Measurements from ENCODE around the gene GNAO1. TPM values are rescaled to one million over a fixed set of nuclear protein-coding genes. Genes with fewer than 3 reads are reported as not detected.

The GNAO1 gene
- total RNA-seq, 4 donors from 2014 or later, result 0.67 to 4.0 (median 2.2) TPM

DNA sequence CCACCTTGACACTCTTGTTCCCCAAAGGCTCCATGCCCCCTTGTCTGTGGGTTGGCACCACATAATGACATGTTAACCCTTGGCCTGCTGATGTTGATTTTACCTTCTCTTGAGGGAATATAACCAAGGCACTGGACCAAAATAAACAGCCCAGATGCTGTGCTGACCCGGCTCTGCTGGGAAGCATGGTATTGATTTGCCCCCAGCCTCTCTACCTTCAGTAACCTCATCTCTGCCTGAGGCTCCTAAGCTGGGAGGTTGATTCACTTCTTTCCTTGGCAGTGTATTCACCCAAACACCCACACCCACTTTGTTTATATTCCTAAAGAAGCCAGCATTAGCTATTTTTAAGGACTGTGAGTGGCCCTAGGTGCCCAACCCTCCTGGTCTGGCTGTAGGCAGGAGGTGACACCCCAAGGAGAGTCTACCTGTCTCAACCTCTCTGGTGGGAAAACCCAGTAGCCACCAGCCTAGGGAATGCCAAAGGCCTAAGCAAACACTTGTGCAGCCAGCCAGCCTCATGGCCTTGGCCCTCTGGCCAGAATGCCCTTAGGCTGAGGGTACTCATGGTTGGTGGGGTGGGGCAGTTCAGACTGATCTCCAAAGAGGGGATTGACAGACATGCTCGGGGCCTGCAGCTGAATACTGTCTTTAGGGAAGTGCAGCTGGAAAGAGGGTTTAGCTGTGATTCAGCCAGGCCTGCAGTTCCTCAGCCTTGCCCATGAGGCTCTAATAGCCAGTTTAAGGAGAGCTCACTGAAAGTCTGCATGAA is 42.7 kb downstream of the GNAO1 start:
- H3K4me3 ChIP-seq (ENCODE audit: low read depth, poor library complexity, severe bottlenecking), result no peak overlapping the region
- DNase-seq (ENCODE audit: low spot score in 2 of 2), result no peak
- WGBS, 2 donors, result 59 to 64% methylated on average over 2 of the region's 2 CpGs
- intact Hi-C loops (cut with DNase I; ENCODE audit: low total_unique reads), result no loop called here
- TF ChIP-seq, protein P1, sequence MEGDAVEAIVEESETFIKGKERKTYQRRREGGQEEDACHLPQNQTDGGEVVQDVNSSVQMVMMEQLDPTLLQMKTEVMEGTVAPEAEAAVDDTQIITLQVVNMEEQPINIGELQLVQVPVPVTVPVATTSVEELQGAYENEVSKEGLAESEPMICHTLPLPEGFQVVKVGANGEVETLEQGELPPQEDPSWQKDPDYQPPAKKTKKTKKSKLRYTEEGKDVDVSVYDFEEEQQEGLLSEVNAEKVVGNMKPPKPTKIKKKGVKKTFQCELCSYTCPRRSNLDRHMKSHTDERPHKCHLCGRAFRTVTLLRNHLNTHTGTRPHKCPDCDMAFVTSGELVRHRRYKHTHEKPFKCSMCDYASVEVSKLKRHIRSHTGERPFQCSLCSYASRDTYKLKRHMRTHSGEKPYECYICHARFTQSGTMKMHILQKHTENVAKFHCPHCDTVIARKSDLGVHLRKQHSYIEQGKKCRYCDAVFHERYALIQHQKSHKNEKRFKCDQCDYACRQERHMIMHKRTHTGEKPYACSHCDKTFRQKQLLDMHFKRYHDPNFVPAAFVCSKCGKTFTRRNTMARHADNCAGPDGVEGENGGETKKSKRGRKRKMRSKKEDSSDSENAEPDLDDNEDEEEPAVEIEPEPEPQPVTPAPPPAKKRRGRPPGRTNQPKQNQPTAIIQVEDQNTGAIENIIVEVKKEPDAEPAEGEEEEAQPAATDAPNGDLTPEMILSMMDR (IDR thresholded peaks at IDR 0.05), result no peak
- no peak for TF ChIP-seq POLR2A (IDR thresholded peaks at IDR 0.05)

GRCh38 chr16:56234737-56235136 is 43.4 kb downstream of the GNAO1 start:
- TF ChIP-seq, protein P1 (IDR thresholded peaks at IDR 0.05), result no peak
- no peak for TF ChIP-seq POLR2A (IDR thresholded peaks at IDR 0.05)
- intact Hi-C loops (cut with DNase I; ENCODE audit: low total_unique reads), result no loop called here
- H3K4me3 ChIP-seq (ENCODE audit: low read depth, poor library complexity, severe bottlenecking), result no peak overlapping the region
- WGBS, 2 donors, result 91 to 95% methylated on average over 5 of the region's 5 CpGs
- no peak for DNase-seq (ENCODE audit: low spot score in 2 of 2)

DNA sequence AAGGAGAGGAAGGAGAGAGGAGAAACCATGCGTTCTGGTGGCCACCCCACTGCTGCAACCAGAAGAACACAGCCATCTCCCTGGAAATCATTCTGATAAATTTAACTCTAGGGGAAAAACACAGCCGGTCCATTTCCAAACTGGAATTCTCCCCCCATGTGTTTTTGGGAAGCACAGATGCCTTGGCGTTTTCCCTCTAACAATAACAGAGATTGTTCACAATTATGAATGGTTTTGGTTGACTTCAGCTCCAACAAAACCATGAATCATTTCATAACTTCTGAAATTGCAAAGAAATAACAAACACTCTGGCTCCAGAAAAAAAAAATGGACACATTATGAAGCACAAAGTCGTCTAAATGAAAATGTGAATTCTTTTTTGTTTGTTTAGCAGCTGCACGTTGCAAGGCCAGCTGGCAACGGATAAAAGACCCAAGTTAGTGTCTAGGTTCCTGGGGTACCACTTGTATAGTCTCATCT is 46.2 kb downstream of the GNAO1 start:
- H3K4me3 ChIP-seq (ENCODE audit: low read depth, poor library complexity, severe bottlenecking), result no peak overlapping the region
- TF ChIP-seq, protein P1 (IDR thresholded peaks at IDR 0.05), result no peak
- no peak for TF ChIP-seq POLR2A (IDR thresholded peaks at IDR 0.05)
- WGBS, 2 donors, result 50 to 51% methylated on average over 6 of the region's 6 CpGs
- no peak for DNase-seq (ENCODE audit: low spot score in 2 of 2)
- intact Hi-C loops (cut with DNase I; ENCODE audit: low total_unique reads), result no loop called here

DNA sequence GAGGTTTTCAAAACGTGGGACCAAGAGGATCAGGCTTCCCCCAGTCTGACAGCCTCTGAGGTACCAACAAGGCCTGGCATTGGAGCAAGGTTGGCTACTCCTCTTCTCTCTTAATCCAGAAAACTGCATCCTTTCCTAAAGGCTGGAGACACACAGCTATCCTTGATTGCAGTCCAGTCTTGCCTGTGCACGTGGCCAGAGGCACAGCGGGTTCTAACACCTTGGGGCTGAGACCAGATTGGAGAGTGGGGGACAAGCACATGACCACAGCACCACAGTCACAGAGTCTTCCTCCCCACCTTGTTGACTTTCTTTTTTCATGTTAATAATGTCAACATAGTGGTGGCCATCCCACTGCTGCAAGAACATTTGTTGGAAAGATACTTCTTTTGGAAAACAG is 46.9 kb downstream of the GNAO1 start:
- intact Hi-C loops (cut with DNase I; ENCODE audit: low total_unique reads), result no loop called here
- no peak for TF ChIP-seq POLR2A (IDR thresholded peaks at IDR 0.05)
- TF ChIP-seq, protein P1 (IDR thresholded peaks at IDR 0.05), result no peak

DNA sequence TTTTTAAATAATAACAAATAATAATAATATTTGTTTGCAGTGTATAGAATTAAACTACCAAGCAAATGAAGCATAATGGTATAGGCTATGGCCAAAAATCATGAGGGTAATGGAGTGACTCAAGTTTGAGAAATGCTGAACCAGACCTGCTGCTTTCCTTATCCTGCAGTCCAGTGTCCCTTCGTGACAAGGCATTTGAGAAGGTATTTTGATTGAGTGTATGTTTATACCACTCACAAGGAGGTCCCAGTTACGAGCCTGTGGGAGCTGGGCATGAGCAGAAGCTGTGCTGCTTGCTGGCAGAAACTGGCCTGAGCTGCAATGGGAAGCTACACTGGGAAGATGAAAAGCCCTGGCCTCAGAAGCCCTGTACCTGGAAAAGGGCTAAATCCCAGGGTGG is 50.3 kb downstream of the GNAO1 start:
- TF ChIP-seq POLR2A (IDR thresholded peaks at IDR 0.05), result no peak
- TF ChIP-seq, protein P1 (IDR thresholded peaks at IDR 0.05), result no peak
- no peak overlapping the region for H3K4me3 ChIP-seq (ENCODE audit: low read depth, poor library complexity, severe bottlenecking)
- WGBS, 2 donors, result 74 to 90% methylated on average over 2 of the region's 2 CpGs
- no peak for DNase-seq (ENCODE audit: low spot score in 2 of 2)
- intact Hi-C loops (cut with DNase I; ENCODE audit: low total_unique reads), result no loop called here

More for the DNA sequence above, 46.9 kb downstream of the GNAO1 start:
- WGBS, 2 donors, result 35 to 42% methylated on average over 3 of the region's 3 CpGs
- H3K4me3 ChIP-seq (ENCODE audit: low read depth, poor library complexity, severe bottlenecking), result no peak overlapping the region
- no peak for DNase-seq (ENCODE audit: low spot score in 2 of 2)
